Measurements from ENCODE around the gene EFCAB9. TPM values are rescaled to one million over a fixed set of nuclear protein-coding genes. Genes with fewer than 3 reads are reported as not detected.

Gene EFCAB9
- total RNA-seq, 1 experiment from 2014 or later, result not detected

DNA sequence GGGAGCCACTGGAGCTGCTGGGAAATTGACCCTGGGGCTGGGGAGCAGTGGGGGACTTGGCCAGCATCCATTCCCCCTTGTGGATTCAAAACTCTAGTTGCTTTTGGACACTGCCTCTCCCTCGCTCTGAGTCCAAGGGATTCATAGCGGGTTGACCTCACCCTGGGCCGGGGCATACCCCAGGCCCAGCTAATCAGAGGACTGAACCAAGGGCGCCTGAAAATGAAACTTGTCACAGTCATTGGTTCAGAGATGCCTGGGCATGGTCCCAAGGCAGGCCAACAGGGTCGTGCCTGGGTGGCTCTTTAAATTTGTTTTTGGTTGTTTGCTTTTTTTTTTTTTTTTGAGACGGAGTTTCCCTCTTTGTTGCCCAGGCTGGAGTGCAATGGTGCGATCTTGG is 28.5 kb upstream of the EFCAB9 start:
- H3K9ac ChIP-seq (ENCODE audit: extremely low read depth, insufficient read length, low read length), result no peak overlapping the region
- no peaks in the 10 kb centered on the region for H3K4me1 ChIP-seq (ENCODE audit: insufficient read depth, low read length)
- H3K79me1 ChIP-seq (ENCODE audit: insufficient read depth, low read depth, low read length, poor library complexity, severe bottlenecking), result peaks cover 2% of the 10 kb centered on the region
- no peak overlapping the region for H2AFZ ChIP-seq (ENCODE audit: low read length)
- no peak overlapping the region for H2BK5ac ChIP-seq (ENCODE audit: insufficient read length, low read length)
- no peak overlapping the region for H2BK120ac ChIP-seq (ENCODE audit: low read depth, low read length, poor library complexity, severe bottlenecking)
- H3K36me3 Mint-ChIP-seq (ENCODE audit: insufficient read depth in 1 of 3, low read depth in 3 of 3), result no peaks in the 10 kb centered on the region; a peak in 2 of 7 replicates
- H3K9me3 ChIP-seq (ENCODE audit: control insufficient read depth, low read depth, low read length), result no peaks in the 10 kb centered on the region
- no peak overlapping the region for H2BK20ac ChIP-seq (ENCODE audit: low read depth, low read length, poor library complexity, severe bottlenecking)
- no peak overlapping the region for H3K4ac ChIP-seq (ENCODE audit: low read depth, low read length)
- no peak overlapping the region for H4K91ac ChIP-seq (ENCODE audit: insufficient read length, low read depth, low read length)
- no peak overlapping the region for H2AK5ac ChIP-seq (ENCODE audit: insufficient read length, low read length)
- H4K20me1 ChIP-seq (ENCODE audit: control insufficient read depth, insufficient read depth, insufficient read length), result no peaks in the 10 kb centered on the region
- no peak for TF ChIP-seq CTCF (conservative IDR thresholded peaks at IDR 0.05)
- no peak overlapping the region for H3K14ac ChIP-seq (ENCODE audit: insufficient read depth, low read length)
- H4K5ac ChIP-seq (ENCODE audit: insufficient read length, low read depth, low read length), result no peak overlapping the region
- WGBS (ENCODE audit: extremely low coverage, insufficient read length, low lambda C conversion rate), result no CpG with 5 or more reads among the region's 7 CpGs
- no peak overlapping the region for H3K27ac ChIP-seq (ENCODE audit: insufficient read length, low read depth, low read length)
- no peak overlapping the region for H3K27ac Mint-ChIP-seq
- H3K9me3 Mint-ChIP-seq, result no peaks in the 10 kb centered on the region
- H3K4me2 ChIP-seq (ENCODE audit: insufficient read depth, insufficient read length, low read length), result no peak overlapping the region
- DNase-seq, result no peak
- H3T11ph ChIP-seq (ENCODE audit: low read length), result no peak overlapping the region
- no peak overlapping the region for H3K4me3 Mint-ChIP-seq
- H4K8ac ChIP-seq (replicated peaks; ENCODE audit: insufficient read length, low read depth, low read length), result no peak overlapping the region
- no peak overlapping the region for H3K18ac ChIP-seq (ENCODE audit: insufficient read length, low read depth, low read length)
- no peaks in the 10 kb centered on the region for H3K27me3 Mint-ChIP-seq (ENCODE audit: low read depth)
- H3K4me1 Mint-ChIP-seq, result peaks cover 11 to 16% of the 10 kb centered on the region in 2 experiments
- H3K56ac ChIP-seq (ENCODE audit: insufficient read length, low read depth, low read length), result no peak overlapping the region
- no peaks in the 10 kb centered on the region for H3K23me2 ChIP-seq (ENCODE audit: insufficient read length, low read depth, low read length, poor library complexity, severe bottlenecking)
- H3K23ac ChIP-seq (ENCODE audit: insufficient read length, low read depth, low read length), result no peak overlapping the region
- no peak overlapping the region for H2BK15ac ChIP-seq (ENCODE audit: low read depth, low read length)
- no peak overlapping the region for H2BK12ac ChIP-seq (ENCODE audit: insufficient read length, low read depth, low read length)
- no peaks in the 10 kb centered on the region for H3K27me3 ChIP-seq (ENCODE audit: insufficient read depth, low read length)
- H3K79me2 ChIP-seq (ENCODE audit: insufficient read depth, low read length), result no peaks in the 10 kb centered on the region

All from H9 (cell line).